ENCODE results near the gene ILDR2. TPM values are rescaled to one million over a fixed set of nuclear protein-coding genes. Genes with fewer than 3 reads are reported as not detected.

Gene ILDR2
- polyA plus RNA-seq, 4 donors, result 3.0 to 15.6 (median 15.1) TPM

Other genes starting within 250 kb of the ILDR2 start
- gene POGK, start 136.1 kb downstream of the ILDR2 start, polyA plus RNA-seq (ENCODE audit: insufficient read length in 4 of 4), result 10 to 100 TPM; 27.3 to 45.2 (median 43.1) TPM
- 10 to 100 TPM; 20.0 to 29.2 (median 26.4) TPM for gene TADA1, start 99.3 kb downstream of the ILDR2 start, polyA plus RNA-seq (ENCODE audit: insufficient read length in 4 of 4)
- gene MAEL, start 13.7 kb upstream of the ILDR2 start, polyA plus RNA-seq (ENCODE audit: insufficient read length in 4 of 4), result 1 to 10 TPM; 1.4 to 3.2 (median 2.4) TPM
- 1 to 10 TPM in 1 of 4 donors, under 1 TPM in 3; 0.22 to 1.7 (median 0.90) TPM for gene GPA33, start 114.8 kb upstream of the ILDR2 start, polyA plus RNA-seq (ENCODE audit: insufficient read length in 4 of 4)
- gene STYXL2, start 118.5 kb upstream of the ILDR2 start, polyA plus RNA-seq (ENCODE audit: insufficient read length in 4 of 4), result 1 to 10 TPM in 1 of 4 donors, under 1 TPM in 3; 0.40 to 1.4 (median 0.60) TPM
- 10 to 100 TPM in 3 of 4 donors, 1 to 10 TPM in 1; 8.1 to 16.6 (median 16.2) TPM for gene POU2F1, start 245.3 kb upstream of the ILDR2 start, polyA plus RNA-seq (ENCODE audit: insufficient read length in 4 of 4)

All from left renal pelvis (tissue), 4 donors.